ENCODE data around the gene CALU. TPM values are rescaled to one million over a fixed set of nuclear protein-coding genes. Genes with fewer than 3 reads are reported as not detected.

The CALU gene
- total and polyA plus RNA-seq, 7 donors, result 52.0 to 236 (median 88.9) TPM

- H3K36me3 ChIP-seq (ENCODE audit: insufficient read depth in 1 of 2, low read depth in 1 of 2), result peaks cover 0 to 21% of the 10 kb centered on the region in 2 donors
- DNase-seq, result no peak
- no peaks in the 10 kb centered on the region for H3K27me3 ChIP-seq (ENCODE audit: insufficient read depth in 3 of 3, low read length in 2 of 3)
- TF ChIP-seq CTCF (IDR thresholded peaks at IDR 0.05), result no peak
- 59 to 82% (median 64%) methylated on average over 8 of the region's 8 CpGs for WGBS, 3 donors
- no peak overlapping the region for H3K4me3 ChIP-seq
- H3K27ac ChIP-seq, result no peak overlapping the region
- no peaks in the 10 kb centered on the region for H3K9me3 ChIP-seq
- peak in 1 of 4 donors; percentile 31 for ATAC-seq
- H3K4me1 ChIP-seq, result peaks cover 9% of the 10 kb centered on the region
- intact Hi-C loops (cut with DNase I), result no loop called here
These were observed 68.0 kb downstream of the CALU start for GRCh38 chr7:128807191-128807590.

- no peak overlapping the region for H3K27ac ChIP-seq
- WGBS, 3 donors, result 79 to 86% (median 84%) methylated on average over 3 of the region's 3 CpGs
- no peaks in the 10 kb centered on the region for H3K27me3 ChIP-seq (ENCODE audit: insufficient read depth in 3 of 3, low read length in 2 of 3)
- no peak overlapping the region for H3K4me3 ChIP-seq
- no peaks in the 10 kb centered on the region for H3K9me3 ChIP-seq
- intact Hi-C loops (cut with DNase I), result no loop called here
- no peak for TF ChIP-seq CTCF (IDR thresholded peaks at IDR 0.05)
- DNase-seq (no peak), ATAC-seq (no peak)
- H3K4me1 ChIP-seq, result peaks cover 25% of the 10 kb centered on the region
- H3K36me3 ChIP-seq (ENCODE audit: insufficient read depth in 1 of 2, low read depth in 1 of 2), result peaks cover 0 to 18% of the 10 kb centered on the region in 2 donors
These were observed 70.2 kb downstream of the CALU start for GRCh38 chr7:128809363-128809762.

- ATAC-seq, result no peak
- TF ChIP-seq CTCF (IDR thresholded peaks at IDR 0.05), result no peak
- Histone ChIP-seq H3K36me3 (ENCODE audit: insufficient read depth in 1 of 2, low read depth in 1 of 2) (peaks cover 0 to 12% of the 10 kb centered on the region in 2 donors), H3K27ac (no peak overlapping the region), H3K27me3 (ENCODE audit: insufficient read depth in 3 of 3, low read length in 2 of 3) (no peaks in the 10 kb centered on the region), H3K4me3 (no peak overlapping the region), H3K9me3 (no peaks in the 10 kb centered on the region), H3K4me1 (peaks cover 25% of the 10 kb centered on the region)
- 83 to 95% (median 85%) methylated on average over 2 of the region's 2 CpGs for WGBS, 3 donors
- DNase-seq, result no peak
- intact Hi-C loops (cut with DNase I), result no loop called here
These were observed 71.3 kb downstream of the CALU start for GRCh38 chr7:128810473-128810872.

- Histone ChIP-seq H3K4me1 (peaks cover 25% of the 10 kb centered on the region), H3K4me3 (no peak overlapping the region), H3K27ac (no peak overlapping the region), H3K9me3 (no peaks in the 10 kb centered on the region), H3K27me3 (ENCODE audit: insufficient read depth in 3 of 3, low read length in 2 of 3) (no peaks in the 10 kb centered on the region), H3K36me3 (ENCODE audit: insufficient read depth in 1 of 2, low read depth in 1 of 2) (peaks cover 0 to 6% of the 10 kb centered on the region in 2 donors)
- intact Hi-C loops (cut with DNase I), result no loop called here
- ATAC-seq (peak in 2 of 4 donors; percentile 32 to 58), DNase-seq (no peak)
- 46 to 87% (median 64%) methylated on average over 3 of the region's 3 CpGs for WGBS, 3 donors
- TF ChIP-seq CTCF (IDR thresholded peaks at IDR 0.05), result no peak
These were observed 71.8 kb downstream of the CALU start for GRCh38 chr7:128810997-128811396.

Data from psoas muscle (tissue), 8 donors.